C4-2B (cell line): Measurements from ENCODE around the gene HS6ST1.

Source experiments
- H3K27ac ChIP-seq: fragments of 450-650 bp; 2 replicates; pipeline ENCODE4 v1.5.1; 2017
- CTCF ChIP-seq: fragments of 450-650 bp; conservative IDR thresholded peaks from 2 replicates; pipeline ENCODE4 v1.5.1; 2017; ENCODE audit warnings: mild to moderate bottlenecking
- ZFX ChIP-seq: fragments of 450-650 bp; IDR thresholded peaks from 2 replicates; pipeline ENCODE4 v1.6.1; 2017

HS6ST1 gene

DNA sequence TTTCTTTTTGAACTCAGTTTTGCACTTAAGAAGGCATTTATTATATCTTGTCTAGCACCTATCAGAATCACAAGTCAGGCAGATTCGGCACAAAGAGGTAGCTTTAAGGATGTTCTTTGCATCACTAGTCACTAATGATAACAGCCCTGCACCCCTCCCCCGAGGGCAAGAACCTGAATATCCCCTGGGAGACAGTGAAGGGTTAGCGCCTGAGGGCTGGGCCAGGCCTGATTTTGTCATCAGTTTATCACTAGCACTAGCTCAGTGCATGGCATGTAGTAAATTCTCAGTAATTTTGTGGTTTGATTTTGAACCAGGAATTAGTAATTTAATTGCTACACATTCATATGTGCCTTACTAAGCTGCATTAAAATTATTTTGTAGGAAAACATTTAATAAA, 23.9 kb upstream of the HS6ST1 start:
- H3K27ac ChIP-seq = no peak overlapping the region
- TF ChIP-seq CTCF (no peak), ZFX (no peak)

DNA sequence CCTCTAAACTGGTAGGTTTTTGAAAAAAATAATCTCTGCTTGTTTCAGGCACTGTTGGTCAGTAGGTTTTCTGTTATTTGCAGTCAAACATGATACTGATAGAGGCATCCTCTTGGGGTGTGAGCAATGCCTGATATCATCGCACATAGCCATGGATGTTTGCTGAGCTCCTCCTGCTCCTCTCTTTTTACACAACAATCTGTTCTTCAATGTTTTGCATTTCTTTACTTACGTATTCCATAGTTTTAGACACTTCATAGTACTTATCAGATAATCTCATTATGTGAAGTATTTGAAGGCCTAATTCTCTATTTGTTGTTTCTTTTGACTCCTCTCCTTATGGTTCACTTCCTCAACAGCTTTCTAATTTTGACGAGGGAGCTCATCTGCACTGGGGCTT, 23.0 kb upstream of the HS6ST1 start:
- TF ChIP-seq CTCF (no peak), ZFX (no peak)
- no peak overlapping the region for H3K27ac ChIP-seq

- no peak overlapping the region for H3K27ac ChIP-seq
- TF ChIP-seq CTCF (no peak), ZFX (no peak)
Measured at GRCh38 chr2:128332091-128332634, 13.5 kb upstream of the HS6ST1 start.

DNA sequence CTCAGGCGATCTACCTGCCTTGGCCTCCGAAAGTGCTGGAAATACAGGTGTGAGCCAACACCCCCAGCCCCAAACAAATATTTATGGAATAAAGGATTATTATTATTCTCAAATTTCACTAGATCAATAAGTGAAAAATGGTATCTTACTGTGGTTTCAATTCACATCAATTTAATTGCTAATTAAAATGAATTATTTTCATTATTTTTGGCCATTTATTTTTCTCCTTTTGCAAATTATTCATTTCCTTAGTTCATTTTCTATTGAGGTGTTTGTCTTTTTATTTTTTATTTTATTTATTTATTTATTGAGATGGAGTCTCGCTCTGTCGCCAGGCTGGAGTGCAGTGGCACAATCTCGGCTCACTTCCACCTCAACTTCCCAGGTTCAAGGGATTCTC, 11.9 kb upstream of the HS6ST1 start:
- no peak overlapping the region for H3K27ac ChIP-seq
- TF ChIP-seq CTCF (no peak), ZFX (no peak)

DNA sequence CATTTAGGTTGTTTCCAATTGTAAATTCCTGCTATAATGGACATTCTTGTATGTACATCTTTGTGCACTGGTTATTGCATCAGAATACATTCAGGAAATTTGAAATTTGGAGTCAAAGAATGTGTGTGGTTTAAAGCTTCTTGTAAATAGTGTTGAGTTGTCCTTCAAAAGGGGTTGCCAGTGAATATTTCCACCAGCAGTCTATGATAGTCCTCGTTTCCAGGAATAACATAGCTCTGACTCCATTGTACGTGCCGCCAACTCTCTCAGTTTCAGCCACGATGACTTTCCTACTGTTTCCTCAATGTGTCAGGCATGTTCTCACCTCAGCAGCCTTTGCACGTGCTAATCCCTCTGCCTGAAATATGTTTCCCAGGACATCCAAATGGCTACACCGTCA, 10.9 kb upstream of the HS6ST1 start:
- no peak overlapping the region for H3K27ac ChIP-seq
- TF ChIP-seq ZFX = no peak
- TF ChIP-seq CTCF = no peak

DNA sequence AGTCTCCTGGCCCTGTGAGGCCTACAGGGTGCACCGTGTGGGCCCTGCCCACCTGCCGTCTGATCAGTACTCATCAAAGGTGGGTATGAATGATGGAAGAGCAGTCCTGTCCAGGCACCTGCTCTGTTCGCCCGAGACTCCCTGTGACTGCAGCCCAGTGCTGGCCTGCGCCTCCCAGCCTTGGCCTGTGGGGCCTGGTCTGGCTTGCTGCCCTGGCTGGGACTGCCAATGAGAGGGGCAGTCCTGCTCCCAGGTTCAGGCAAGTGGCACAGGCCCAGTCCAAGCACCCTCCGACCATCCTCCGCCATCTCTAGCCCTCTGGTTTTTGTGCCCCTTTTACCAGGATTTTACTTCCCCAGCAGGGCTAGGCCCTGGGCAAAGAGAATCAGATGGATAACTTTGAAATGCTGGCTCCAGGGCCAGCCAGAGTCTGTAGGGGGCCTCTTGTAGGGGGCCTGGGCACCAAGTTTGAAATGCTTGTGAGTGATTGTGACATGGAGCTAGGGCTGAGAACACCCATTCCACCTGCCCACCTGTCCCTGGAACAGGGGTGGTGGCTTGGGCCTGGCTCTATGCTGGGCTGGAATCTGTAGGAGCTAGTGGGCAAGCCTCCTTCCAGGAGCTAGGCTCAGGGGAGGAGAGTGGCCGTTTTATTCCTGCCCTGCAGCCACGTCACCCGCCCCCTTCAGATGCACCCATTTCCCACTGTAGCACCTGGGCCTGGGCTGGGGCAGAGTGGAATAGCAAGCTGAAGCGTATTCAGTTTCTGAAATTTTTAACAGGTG, 8.7 kb upstream of the HS6ST1 start:
- H3K27ac ChIP-seq = no peak overlapping the region
- no peak for TF ChIP-seq ZFX
- no peak for TF ChIP-seq CTCF

DNA sequence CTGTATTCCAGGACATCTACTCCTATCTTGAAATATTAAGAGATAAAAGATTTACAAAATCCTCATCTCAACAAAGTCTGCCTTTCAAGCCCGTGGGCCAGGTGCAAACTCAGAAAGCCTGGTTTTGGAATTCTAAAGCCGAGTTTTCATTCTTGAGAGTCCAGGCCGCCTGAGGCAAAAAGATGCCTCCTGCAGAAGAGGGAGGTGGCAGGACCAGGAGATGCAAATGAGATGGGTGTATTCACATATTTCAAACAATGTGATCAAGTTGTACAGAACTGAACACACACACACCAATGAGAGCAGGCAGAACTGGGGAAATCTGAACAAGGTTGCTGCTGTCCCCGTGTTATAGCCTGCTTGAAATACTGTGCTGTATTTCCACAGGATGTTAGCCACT, 7.7 kb upstream of the HS6ST1 start:
- H3K27ac ChIP-seq = no peak overlapping the region
- TF ChIP-seq ZFX (no peak), CTCF (no peak)
